ENCODE data around the gene CDKAL1.
"Not testable (repeated sequence)": the region's sequence is repeated elsewhere in the genome, so short reads cannot be mapped to it uniquely, and the experiment has no call there.

Gene CDKAL1

DNA sequence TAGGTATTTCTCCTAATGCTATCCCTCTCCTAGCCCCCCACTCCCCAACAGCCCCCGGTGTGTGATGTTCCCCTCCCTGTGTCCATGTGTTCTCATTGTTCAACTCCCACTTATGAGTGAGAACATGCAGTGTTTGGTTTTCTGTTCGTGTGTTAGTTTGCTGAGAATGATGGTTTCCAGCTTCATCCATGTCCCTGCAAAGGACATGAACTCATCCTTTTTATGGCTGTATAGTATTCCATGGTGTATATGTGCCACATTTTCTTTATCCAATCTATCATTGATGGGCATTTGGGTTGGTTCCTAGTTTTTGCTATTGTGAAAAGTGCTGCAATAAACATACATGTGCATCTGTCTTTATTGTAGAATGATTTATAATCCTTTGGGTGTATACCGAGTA, 56.2 kb downstream of the CDKAL1 start:
- not testable (repeated sequence) for H3K9ac ChIP-seq (ENCODE audit: low read depth, low read length); H3K36me3 ChIP-seq (ENCODE audit: insufficient read depth, low read length); H3K9me3 ChIP-seq (ENCODE audit: control insufficient read depth, insufficient read depth, low read length); H3K4me1 ChIP-seq (ENCODE audit: insufficient read depth, low read length)

DNA sequence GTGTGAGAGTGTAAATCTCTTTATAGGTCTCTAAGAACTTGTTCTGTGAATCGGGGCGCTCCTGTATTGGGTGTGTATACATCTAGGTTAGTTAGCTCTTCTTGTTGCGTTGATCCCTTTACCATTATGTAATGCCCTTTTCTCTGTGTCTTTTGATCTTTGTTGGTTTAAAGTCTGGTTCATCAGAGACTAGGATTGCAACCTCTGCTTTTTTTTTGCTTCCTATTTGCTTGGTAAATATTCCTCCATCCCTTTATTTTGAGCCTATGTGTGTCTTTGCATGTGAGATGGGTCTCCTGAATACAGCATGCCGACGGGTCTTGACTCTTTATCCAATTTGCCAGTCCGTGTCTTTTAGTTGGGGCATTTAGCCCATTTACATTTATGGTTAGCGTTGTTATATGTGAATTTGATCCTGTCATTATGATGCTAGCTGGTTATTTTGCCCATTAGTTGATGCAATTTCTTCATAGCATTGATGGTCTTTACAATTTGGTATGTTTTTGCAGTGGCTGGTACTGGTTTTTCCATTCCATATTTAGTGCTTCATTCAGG, 60.1 kb downstream of the CDKAL1 start:
- H3K4me1 ChIP-seq (ENCODE audit: insufficient read depth, low read length); H3K36me3 ChIP-seq (ENCODE audit: insufficient read depth, low read length); H3K9me3 ChIP-seq (ENCODE audit: control insufficient read depth, insufficient read depth, low read length); H3K9ac ChIP-seq (ENCODE audit: low read depth, low read length): not testable (repeated sequence)

DNA sequence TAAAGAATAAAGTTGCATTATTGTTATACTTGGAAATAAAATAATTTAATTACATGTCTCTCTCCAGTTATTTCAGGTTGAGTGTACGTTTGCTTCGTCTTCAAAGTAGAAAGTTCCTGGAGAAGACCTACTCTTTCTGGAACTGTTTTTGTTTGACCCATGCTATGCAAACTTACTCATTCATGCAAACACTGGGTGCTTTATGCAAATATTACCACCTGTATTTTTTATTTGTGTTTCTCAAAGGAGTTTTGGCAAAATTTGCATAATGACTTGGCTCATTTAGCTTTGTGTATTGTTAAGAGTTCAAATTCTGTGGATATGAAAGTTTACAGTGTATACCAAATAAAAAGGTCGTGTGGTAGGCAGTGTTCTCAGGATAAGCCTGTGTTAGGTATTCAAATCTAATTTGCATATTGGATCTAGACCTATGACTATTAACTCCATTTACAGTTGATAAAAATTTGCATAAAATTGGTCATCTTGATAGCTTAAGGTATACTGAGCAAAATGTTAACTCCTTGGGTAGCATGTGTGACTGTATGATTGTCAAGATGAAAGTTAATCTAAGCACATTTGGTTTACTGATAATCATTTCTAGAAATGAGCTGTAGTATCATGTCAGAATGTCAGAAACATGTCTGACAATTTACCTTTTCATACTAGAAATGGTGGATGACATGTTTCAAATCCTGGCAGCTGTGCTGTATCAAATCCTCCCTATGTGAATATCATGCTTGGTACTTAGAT, 65.2 kb downstream of the CDKAL1 start:
- no peaks in the 10 kb centered on the region for H3K4me1 ChIP-seq (ENCODE audit: insufficient read depth, low read length)
- no peaks in the 10 kb centered on the region; the same call in 1 of the 2 replicates for H3K9me3 ChIP-seq (ENCODE audit: control insufficient read depth, insufficient read depth, low read length)
- H3K36me3 ChIP-seq (ENCODE audit: insufficient read depth, low read length) = no peaks in the 10 kb centered on the region

DNA sequence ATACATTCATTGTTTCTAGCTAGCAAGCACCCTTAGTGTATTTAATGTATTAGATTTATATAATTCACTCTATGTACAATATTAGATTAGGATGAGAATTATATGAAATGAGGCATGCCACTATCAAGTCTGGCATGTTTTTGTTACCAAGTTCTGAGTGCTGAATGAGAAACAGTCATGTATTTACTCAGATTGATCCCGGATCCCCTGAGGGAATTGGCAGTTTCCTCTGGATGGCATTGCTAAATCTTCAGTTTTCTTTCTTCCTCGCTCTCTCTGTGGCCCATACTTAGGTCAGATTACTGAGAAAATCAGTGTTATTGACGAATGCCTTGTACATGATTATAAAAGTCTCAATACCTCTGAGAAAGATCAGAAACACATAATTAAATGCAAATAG, 66.6 kb downstream of the CDKAL1 start:
- H3K4me1 ChIP-seq (ENCODE audit: insufficient read depth, low read length) = peaks cover 5% of the 10 kb centered on the region; the same call in 1 of the 2 replicates
- H3K9ac ChIP-seq (ENCODE audit: low read depth, low read length) = no peak overlapping the region
- no peaks in the 10 kb centered on the region for H3K36me3 ChIP-seq (ENCODE audit: insufficient read depth, low read length)
- H3K9me3 ChIP-seq (ENCODE audit: control insufficient read depth, insufficient read depth, low read length) = no peaks in the 10 kb centered on the region; the same call in 1 of the 2 replicates

More for the DNA sequence above, 65.2 kb downstream of the CDKAL1 start:
- H3K9ac ChIP-seq (ENCODE audit: low read depth, low read length) = no peak overlapping the region

DNA sequence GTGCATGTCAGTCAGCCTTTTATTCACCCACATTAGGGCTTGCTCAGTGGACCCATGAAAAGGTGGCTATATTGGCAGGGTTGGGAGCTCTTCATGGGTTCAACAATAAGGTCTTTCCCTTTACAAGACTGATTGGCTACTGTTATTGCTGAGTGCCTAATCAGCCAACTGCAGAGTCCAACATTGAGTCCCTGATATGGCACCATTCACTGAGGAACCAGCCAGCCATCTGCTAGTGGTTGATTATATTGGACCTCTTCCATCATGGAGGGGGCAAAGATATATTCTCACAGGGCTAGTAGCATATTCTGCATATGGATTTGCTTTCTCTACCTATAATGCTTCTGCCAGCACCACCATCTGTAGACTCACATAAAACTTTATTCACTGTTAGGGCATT, 69.9 kb downstream of the CDKAL1 start:
- Histone ChIP-seq H3K4me1 (ENCODE audit: insufficient read depth, low read length) (peaks cover 5% of the 10 kb centered on the region; the same call in 1 of the 2 replicates), H3K9ac (ENCODE audit: low read depth, low read length) (no peak overlapping the region), H3K9me3 (ENCODE audit: control insufficient read depth, insufficient read depth, low read length) (no peaks in the 10 kb centered on the region), H3K36me3 (ENCODE audit: insufficient read depth, low read length) (no peaks in the 10 kb centered on the region)

DNA sequence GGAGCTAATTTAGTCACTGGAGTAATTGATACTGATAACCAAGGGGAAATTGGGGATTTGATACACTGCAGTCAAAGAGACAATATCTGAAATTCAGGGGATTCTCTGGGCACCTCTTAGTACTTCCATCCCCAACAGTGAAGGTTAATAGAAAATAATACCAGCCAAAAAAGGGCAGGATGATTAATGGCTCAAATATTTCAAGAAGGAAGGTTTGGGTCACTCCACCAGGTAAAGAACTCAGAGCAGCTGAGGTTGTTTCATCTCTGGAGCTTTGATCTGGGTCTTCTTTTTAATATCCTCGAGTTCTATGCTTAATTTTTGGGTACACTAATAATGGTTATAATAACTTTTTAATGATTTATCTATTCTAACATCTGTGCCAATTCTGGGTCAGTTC, 70.8 kb downstream of the CDKAL1 start:
- Histone ChIP-seq H3K4me1 (ENCODE audit: insufficient read depth, low read length) (peaks cover 5% of the 10 kb centered on the region; the same call in 1 of the 2 replicates), H3K36me3 (ENCODE audit: insufficient read depth, low read length) (no peaks in the 10 kb centered on the region), H3K9me3 (ENCODE audit: control insufficient read depth, insufficient read depth, low read length) (no peaks in the 10 kb centered on the region; the same call in 1 of the 2 replicates), H3K9ac (ENCODE audit: low read depth, low read length) (no peak overlapping the region)

DNA sequence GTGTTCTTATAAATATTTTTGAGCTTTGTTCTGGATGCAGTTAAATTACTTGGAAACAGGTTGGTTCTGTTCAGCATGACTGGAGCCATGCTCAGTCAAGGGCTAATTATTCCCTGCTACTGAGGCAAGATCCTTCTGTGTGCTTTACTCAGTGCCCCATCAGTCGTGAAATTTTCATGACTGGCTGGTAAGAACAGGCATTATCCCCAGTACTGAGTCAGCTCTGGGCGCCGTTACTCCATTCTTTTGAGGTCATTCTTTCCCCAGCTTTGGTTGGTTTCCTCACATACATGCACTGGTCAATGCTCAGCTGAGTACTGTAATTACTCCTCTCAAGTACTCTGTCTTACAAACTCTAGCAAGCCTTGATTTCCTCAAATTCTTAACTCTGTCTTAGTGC, 71.3 kb downstream of the CDKAL1 start:
- Histone ChIP-seq H3K9me3 (ENCODE audit: control insufficient read depth, insufficient read depth, low read length) (no peaks in the 10 kb centered on the region; the same call in 1 of the 2 replicates), H3K4me1 (ENCODE audit: insufficient read depth, low read length) (peaks cover 5% of the 10 kb centered on the region; the same call in 1 of the 2 replicates), H3K36me3 (ENCODE audit: insufficient read depth, low read length) (no peaks in the 10 kb centered on the region), H3K9ac (ENCODE audit: low read depth, low read length) (no peak overlapping the region)

DNA sequence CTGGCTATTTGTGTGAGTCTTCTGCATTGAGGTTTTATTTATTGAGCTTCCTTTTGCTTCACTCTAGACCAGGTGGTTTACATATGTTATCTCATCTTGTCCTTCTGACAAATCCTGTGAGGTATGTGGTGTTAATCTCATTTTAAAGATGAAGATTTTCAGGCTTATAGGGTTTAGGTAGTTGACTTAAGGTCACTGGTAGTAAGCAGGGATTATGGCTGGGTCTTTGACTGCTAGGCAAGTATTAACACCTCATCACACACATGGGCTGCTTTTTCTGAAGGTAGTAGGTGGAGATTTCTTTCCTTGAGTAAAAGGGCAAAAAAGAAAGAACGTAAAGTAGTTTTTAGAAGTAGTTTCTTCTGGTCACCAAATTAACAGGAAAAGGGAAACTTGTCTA, 72.6 kb downstream of the CDKAL1 start:
- Histone ChIP-seq H3K4me1 (ENCODE audit: insufficient read depth, low read length) (peaks cover 5% of the 10 kb centered on the region; the same call in 1 of the 2 replicates), H3K9me3 (ENCODE audit: control insufficient read depth, insufficient read depth, low read length) (no peaks in the 10 kb centered on the region; the same call in 1 of the 2 replicates)

DNA sequence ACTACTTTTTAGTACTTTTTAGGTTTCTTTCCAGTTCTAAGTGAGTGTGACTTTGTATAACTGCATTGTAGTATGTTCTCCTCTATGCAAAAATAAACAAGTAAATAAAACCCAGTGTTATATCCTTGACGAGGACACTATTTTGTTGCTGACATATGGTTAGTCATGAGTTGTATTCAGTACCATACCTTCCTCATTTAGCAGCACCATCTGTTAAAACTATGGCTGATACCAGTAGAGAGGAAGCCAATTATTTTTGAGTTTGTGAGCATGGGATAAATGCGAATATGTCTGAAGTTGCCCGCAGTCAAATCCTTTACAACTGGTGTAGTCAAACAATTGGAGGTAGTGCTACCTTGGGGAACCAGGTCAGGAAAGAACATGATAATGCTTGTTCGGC, 74.1 kb downstream of the CDKAL1 start:
- Histone ChIP-seq H3K4me1 (ENCODE audit: insufficient read depth, low read length) (peaks cover 5% of the 10 kb centered on the region; the same call in 1 of the 2 replicates), H3K9ac (ENCODE audit: low read depth, low read length) (no peak overlapping the region), H3K36me3 (ENCODE audit: insufficient read depth, low read length) (no peaks in the 10 kb centered on the region), H3K9me3 (ENCODE audit: control insufficient read depth, insufficient read depth, low read length) (no peaks in the 10 kb centered on the region; the same call in 1 of the 2 replicates)

More for the DNA sequence above, 72.6 kb downstream of the CDKAL1 start:
- no peak overlapping the region for H3K9ac ChIP-seq (ENCODE audit: low read depth, low read length)
- H3K36me3 ChIP-seq (ENCODE audit: insufficient read depth, low read length) = no peaks in the 10 kb centered on the region

DNA sequence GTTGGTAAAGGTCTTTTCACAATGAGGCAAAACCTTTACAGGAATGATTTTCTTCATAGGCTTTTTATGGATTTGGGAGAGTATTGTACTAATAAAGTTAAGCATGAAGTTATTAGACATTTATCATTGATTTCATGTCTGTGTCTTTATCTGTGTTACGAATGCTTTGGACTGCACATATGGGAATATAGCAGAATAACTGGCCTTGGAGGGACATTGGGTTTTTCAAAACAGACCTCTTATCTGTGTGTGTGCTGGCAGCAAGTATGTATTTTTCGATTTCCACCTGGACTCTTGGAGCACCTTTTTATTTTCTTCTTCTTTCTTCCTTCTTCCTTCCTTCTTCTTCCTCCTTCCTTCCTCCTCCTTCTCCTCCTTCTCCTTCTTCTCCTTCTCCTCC, 74.6 kb downstream of the CDKAL1 start:
- Histone ChIP-seq H3K9ac (ENCODE audit: low read depth, low read length) (no peak overlapping the region), H3K36me3 (ENCODE audit: insufficient read depth, low read length) (no peaks in the 10 kb centered on the region), H3K4me1 (ENCODE audit: insufficient read depth, low read length) (peaks cover 5% of the 10 kb centered on the region; the same call in 1 of the 2 replicates), H3K9me3 (ENCODE audit: control insufficient read depth, insufficient read depth, low read length) (no peaks in the 10 kb centered on the region; the same call in 1 of the 2 replicates)

DNA sequence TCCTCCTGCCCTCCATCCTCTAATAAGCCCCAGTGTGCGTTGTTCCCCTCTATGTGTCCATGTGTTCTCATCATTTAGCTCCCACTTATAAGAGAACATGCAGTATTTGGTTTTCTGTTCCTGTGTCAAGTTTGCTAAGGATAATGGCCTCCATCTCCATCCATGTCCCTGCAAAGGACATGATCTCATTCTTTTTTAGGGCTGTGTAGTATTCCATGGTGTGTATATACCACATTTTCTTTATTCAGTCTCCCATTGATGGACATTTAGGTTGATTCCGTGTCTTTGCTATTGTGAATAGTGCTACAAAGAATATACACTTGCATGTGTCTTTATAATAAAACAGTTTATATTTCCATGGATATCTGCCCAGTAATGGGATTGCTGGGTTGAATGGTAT, 75.7 kb downstream of the CDKAL1 start:
- H3K9me3 ChIP-seq (ENCODE audit: control insufficient read depth, insufficient read depth, low read length); H3K36me3 ChIP-seq (ENCODE audit: insufficient read depth, low read length); H3K4me1 ChIP-seq (ENCODE audit: insufficient read depth, low read length); H3K9ac ChIP-seq (ENCODE audit: low read depth, low read length): not testable (repeated sequence)

DNA sequence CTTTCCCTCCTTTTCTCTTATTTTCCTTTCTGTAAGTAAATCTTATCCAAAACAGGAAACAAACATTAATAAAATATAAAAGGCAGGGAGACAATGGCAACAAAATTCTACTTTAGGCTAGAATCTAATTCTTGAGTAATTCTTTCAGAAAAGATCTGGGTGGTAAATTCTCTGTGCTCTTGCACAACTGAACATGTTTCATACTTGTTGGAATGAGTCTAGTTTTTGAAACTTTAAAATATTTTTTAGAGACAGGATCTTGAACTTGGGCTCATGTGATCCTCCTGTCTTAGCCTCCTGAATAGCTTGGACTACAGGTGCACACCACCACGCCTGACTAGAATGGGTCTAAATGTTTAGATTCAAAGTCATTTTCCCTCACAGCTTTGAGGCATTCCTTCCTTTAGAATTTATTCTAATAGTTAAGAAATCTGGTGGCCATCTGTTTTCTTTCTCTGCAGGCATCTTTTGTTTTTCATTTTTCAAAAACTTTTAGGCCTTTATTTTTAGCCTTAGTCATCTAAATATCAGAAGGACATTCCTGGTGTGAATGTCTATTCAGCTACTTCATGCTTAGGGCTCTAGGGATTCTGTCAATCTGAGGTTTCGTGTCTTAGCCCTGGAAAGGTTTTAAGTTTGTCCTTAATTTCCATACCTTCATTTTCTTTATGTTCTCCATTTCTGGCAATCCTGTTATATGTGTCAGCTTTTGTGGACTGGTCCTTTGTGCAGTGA, 76.5 kb downstream of the CDKAL1 start:
- Histone ChIP-seq H3K9me3 (ENCODE audit: control insufficient read depth, insufficient read depth, low read length) (no peaks in the 10 kb centered on the region; the same call in 1 of the 2 replicates), H3K4me1 (ENCODE audit: insufficient read depth, low read length) (peaks cover under 1% of the 10 kb centered on the region; the same call in 1 of the 2 replicates), H3K36me3 (ENCODE audit: insufficient read depth, low read length) (no peaks in the 10 kb centered on the region), H3K9ac (ENCODE audit: low read depth, low read length) (no peak overlapping the region)

DNA sequence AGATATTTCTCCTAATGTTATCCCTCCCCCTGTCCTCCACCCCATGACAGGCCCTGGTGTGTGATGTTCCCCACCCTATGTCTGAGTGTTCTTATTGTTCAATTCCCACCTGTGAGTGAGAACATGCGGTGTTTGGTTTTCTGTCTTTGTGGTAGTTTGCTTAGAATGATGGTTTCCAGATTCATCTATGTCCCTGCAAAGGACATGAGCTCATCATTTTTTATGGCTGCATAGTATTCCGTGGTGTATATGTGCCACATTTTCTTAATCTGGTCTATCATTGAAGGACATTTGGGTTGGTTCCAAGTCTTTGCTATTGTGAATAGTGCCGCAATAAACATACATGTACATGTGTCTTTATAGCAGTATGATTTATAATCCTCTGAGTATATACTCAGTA, 83.3 kb downstream of the CDKAL1 start:
- not testable (repeated sequence) for H3K9ac ChIP-seq (ENCODE audit: low read depth, low read length); H3K4me1 ChIP-seq (ENCODE audit: insufficient read depth, low read length); H3K36me3 ChIP-seq (ENCODE audit: insufficient read depth, low read length); H3K9me3 ChIP-seq (ENCODE audit: control insufficient read depth, insufficient read depth, low read length)

DNA sequence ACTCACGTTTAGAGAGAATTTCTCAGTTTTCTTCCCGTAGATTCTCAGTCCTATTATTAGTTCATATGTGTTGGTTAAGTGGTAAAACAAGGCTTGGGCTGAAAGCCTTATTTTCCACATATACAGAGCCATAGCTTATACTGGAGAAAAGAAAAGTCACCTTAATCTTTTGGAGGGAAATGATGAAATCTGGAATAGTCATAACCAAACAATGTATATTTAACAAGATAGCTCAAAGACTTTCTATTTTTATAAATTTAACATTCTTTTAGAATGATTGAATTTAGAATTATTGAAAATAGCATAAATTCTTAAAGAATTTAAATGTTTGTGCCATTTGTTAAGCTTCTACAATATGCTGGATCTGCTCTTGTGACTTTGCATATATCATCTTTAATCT, 85.8 kb downstream of the CDKAL1 start:
- no peaks in the 10 kb centered on the region for H3K4me1 ChIP-seq (ENCODE audit: insufficient read depth, low read length)

More for the DNA sequence above, 85.8 kb downstream of the CDKAL1 start:
- Histone ChIP-seq H3K9ac (ENCODE audit: low read depth, low read length) (no peak overlapping the region), H3K36me3 (ENCODE audit: insufficient read depth, low read length) (no peaks in the 10 kb centered on the region), H3K9me3 (ENCODE audit: control insufficient read depth, insufficient read depth, low read length) (no peaks in the 10 kb centered on the region)
